GM10248 (cell line): ENCODE data around the gene TNFSF18.

Experiments used
- CTCF ChIA-PET: fragments of 300-600 bp; sonication (Branson Sonifier 250); formaldehyde crosslinking; extraction: SDS; loops from one replicate; lab custom pipeline; 2021; ENCODE audit warnings: antibody characterized with exemption; lab: Yijun Ruan, JAX
- POLR2A ChIA-PET: fragments of 350-650 bp; sonication (Branson Sonifier 250); formaldehyde crosslinking; extraction: SDS; loops from one replicate; lab custom pipeline; 2020; ENCODE audit warnings: antibody characterized with exemption; lab: Yijun Ruan, JAX
- DNase-seq: peaks from one replicate; pipeline ENCODE4 v3.0.0; 2012; ENCODE audit errors: extremely low spot score
- CTCF ChIP-seq: IDR thresholded peaks from 2 replicates; pipeline ENCODE4 v1.5.1; 2012; ENCODE audit warnings: mild to moderate bottlenecking, low read depth; ENCODE audit errors: extremely low read depth, missing control alignments, control extremely low read depth

The TNFSF18 gene

DNA sequence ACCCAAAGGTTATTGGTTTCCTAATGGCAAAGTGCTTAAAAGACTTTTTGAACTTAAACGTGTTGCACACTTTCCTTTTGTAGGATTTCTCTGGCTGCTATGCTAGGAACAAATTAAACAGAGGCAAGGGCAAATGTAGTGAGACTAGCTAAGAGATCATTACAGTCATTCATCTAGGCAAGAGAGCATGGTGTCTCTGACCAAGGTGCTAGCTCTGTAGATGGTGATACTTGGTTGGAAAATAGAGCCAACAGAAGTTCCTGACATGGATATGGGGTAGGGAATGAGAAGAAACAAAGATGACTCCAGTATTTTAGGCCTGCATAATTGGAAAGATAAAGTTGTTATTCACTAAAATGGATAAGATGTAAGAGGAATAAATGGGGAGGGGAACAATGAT is 6.1 kb downstream of the TNFSF18 start:
- no peak for TF ChIP-seq CTCF
- ChIA-PET CTCF (interaction anchor here (1.9 kb wide), 1 partner anchor 302 kb away, joined by 6 read pairs; no protein-coding TSS in a partner anchor), POLR2A (no interaction called here)
- DNase-seq: no peak

DNA sequence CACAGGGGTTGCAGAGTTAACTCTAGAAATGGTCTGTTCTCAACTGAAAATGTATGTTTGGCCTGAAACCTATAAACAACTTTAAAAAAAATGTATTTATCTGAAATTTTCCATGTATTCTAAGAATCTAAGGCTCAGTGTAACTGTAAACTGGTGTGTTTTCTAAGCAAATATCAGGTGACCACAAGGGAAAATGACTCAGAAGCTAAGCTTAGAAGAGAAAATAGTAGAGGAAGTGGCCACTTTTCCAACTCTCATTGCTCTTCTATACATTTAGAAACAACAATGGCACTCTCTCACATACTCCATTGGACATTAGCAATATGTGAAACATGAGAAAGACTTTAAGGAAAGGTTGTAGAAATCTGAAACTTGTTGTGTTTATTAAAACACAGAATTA is 7.5 kb downstream of the TNFSF18 start:
- CTCF ChIA-PET: interaction anchor here (1.9 kb wide), 1 partner anchor 300 kb away, joined by 6 read pairs; no protein-coding TSS in a partner anchor
- no peak for DNase-seq
- POLR2A ChIA-PET: no interaction called here
- no peak for TF ChIP-seq CTCF

DNA sequence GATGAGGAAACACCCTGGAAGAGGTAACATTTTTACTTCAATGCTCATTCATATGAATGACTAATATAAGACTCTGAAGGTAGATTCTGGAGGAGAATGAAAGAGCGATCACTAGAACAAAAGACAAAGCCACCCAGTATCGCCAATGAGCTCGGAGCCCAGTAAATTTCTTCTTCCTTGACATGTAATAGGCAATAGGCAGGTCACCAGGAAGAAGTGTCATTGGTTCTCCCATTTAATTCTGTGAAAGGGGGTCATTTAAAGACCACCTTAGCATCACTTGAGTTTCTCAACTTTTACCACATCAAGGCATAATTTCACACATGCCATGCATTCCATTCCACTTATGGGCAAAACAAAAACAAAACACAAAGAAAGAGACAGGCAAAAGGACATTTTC is 7.9 kb downstream of the TNFSF18 start:
- ChIA-PET CTCF (no interaction called here), POLR2A (no interaction called here)
- TF ChIP-seq CTCF: no peak
- no peak for DNase-seq

DNA sequence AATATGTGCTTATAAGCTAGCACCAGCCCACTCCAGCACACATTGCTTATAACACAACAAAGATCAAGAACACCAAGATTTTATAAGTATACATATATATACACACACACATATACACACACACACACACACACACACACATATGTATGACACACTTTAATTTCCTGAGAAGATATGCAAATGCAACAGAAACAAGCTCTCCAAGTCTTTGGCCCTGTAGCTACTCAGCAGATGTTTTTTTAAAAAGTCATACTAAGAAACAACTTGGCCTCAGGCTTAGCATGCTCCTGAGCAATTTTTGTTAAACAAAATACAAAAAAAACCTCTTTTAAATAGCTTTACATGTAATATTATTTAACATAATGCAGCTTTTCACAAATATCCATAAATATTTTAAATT is 11.1 kb downstream of the TNFSF18 start:
- CTCF ChIA-PET: interaction anchor here (1.0 to 1.4 kb wide), 3 partner anchors 10 to 98 kb away, joined by 3 to 5 read pairs (median 5); partner anchors contain the start of gene TNFSF18
- no peak for TF ChIP-seq CTCF
- POLR2A ChIA-PET: no interaction called here
- no peak for DNase-seq

- ChIA-PET CTCF (interaction anchor here (1.4 kb wide), 1 partner anchor 9 kb away, joined by 5 read pairs; no protein-coding TSS in a partner anchor), POLR2A (no interaction called here)
- DNase-seq: no peak
- TF ChIP-seq CTCF: no peak
These were observed 11.7 kb downstream of the TNFSF18 start for GRCh38 chr1:173038875-173039554.

DNA sequence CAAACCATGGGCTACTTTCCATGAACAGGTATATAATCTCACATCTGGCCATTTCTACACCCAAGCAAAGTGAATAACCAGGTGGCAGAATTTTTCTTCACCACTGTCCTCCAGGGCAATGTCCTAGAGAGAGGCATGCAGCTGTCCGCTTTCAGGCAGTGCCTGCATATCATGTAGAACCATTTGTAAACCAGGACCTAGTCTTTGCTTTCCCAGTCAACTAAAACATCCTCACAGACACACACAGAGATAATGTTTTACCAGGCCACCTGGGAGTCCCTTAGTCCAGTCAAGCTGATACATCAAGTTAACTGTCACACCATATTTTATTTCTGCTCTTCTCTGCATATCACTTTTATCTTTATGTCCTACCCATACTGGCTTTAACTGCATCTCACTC is 26.2 kb downstream of the TNFSF18 start:
- TF ChIP-seq CTCF: no peak
- ChIA-PET CTCF (no interaction called here), POLR2A (no interaction called here)
- DNase-seq: no peak
